GM23338 (cell line): Measurements from ENCODE around the gene ADSS1. TPM values are rescaled to one million over a fixed set of nuclear protein-coding genes. Genes with fewer than 3 reads are reported as not detected.
A peak's percentile ranks its signal among the peaks of the same experiment; 100 is the strongest.

Experiments used
- ATAC-seq: fragments of 200-7000 bp; cut with Tn5 transposase; 3 replicates; pipeline ENCODE4 v1.9.1; 2020
- DNase-seq: peaks from one replicate; pipeline ENCODE4 v3.0.0-alpha.2; 2015; ENCODE audit warnings: low spot score
- H2AFZ ChIP-seq: fragments of 200-600 bp; sonication (generic); 2 replicates; pipeline ENCODE4 v1.8.0; 2016; ENCODE audit warnings: antibody characterized with exemption, mild to moderate bottlenecking, moderate library complexity
- H3F3A ChIP-seq: fragments of 200-600 bp; sonication (generic); replicated peaks from 2 replicates; pipeline ENCODE4 v1.8.0; 2017; ENCODE audit warnings: antibody characterized with exemption, mixed run types, low read depth
- H3K27ac ChIP-seq: fragments of 200-600 bp; sonication (generic); 2 replicates; pipeline ENCODE4 v1.6.1; 2016; ENCODE audit warnings: low read depth
- H3K27me3 ChIP-seq: fragments of 200-600 bp; sonication (generic); 2 replicates; pipeline ENCODE4 v1.8.0; 2016; ENCODE audit warnings: mild to moderate bottlenecking, mixed run types, moderate library complexity; ENCODE audit not compliant: insufficient read depth
- H3K36me3 ChIP-seq: fragments of 200-600 bp; sonication (generic); 2 replicates; pipeline ENCODE4 v1.8.0; 2016; ENCODE audit warnings: mild to moderate bottlenecking; ENCODE audit not compliant: insufficient read depth
- H3K4me1 ChIP-seq: fragments of 200-600 bp; sonication (generic); 2 replicates; pipeline ENCODE4 v1.8.0; 2016; ENCODE audit warnings: mild to moderate bottlenecking, moderate library complexity; ENCODE audit not compliant: insufficient read depth
- H3K4me2 ChIP-seq: fragments of 200-600 bp; sonication (generic); 2 replicates; pipeline ENCODE4 v1.7.1; 2017; ENCODE audit warnings: mixed run types
- H3K4me3 ChIP-seq: fragments of 200-600 bp; sonication (generic); 2 replicates; pipeline ENCODE4 v1.6.1; 2016; ENCODE audit warnings: mixed run types
- H3K79me2 ChIP-seq: fragments of 200-600 bp; sonication (generic); replicated peaks from 2 replicates; pipeline ENCODE4 v1.8.0; 2017; ENCODE audit warnings: mild to moderate bottlenecking; ENCODE audit not compliant: insufficient read depth
- H3K9me2 ChIP-seq: fragments of 200-600 bp; sonication (generic); 2 replicates; pipeline ENCODE4 v1.8.0; 2017; ENCODE audit not compliant: insufficient read depth
- H4K20me1 ChIP-seq: fragments of 200-600 bp; sonication (generic); replicated peaks from 2 replicates; pipeline ENCODE4 v1.8.0; 2017; ENCODE audit warnings: mild to moderate bottlenecking; ENCODE audit not compliant: insufficient read depth
- H3K27ac Mint-ChIP-seq: 2 replicates; pipeline ENCODE4 v1.8.0; 2020; ENCODE audit warnings: inconsistent platforms, mild to moderate bottlenecking, moderate library complexity, mixed read lengths
- H3K27me3 Mint-ChIP-seq: 3 replicates; pipeline ENCODE4 v1.8.0; 2022; ENCODE audit warnings: low read depth, mild to moderate bottlenecking, moderate library complexity, mixed read lengths, inconsistent platforms; ENCODE audit not compliant: insufficient read depth, poor library complexity
- H3K36me3 Mint-ChIP-seq: 3 replicates; pipeline ENCODE4 v1.8.0; 2021; ENCODE audit warnings: low read depth, mild to moderate bottlenecking, inconsistent platforms, moderate library complexity, mixed read lengths
- H3K4me1 Mint-ChIP-seq: 3 replicates; pipeline ENCODE4 v1.8.0; 2020; ENCODE audit warnings: mild to moderate bottlenecking, inconsistent platforms, mixed read lengths
- H3K4me3 Mint-ChIP-seq: 3 replicates; pipeline ENCODE4 v1.8.0; 2021; ENCODE audit warnings: moderate library complexity, mild to moderate bottlenecking, inconsistent platforms, mixed read lengths
- H3K9me3 Mint-ChIP-seq: 3 replicates; pipeline ENCODE4 v1.8.0; 2020; ENCODE audit warnings: moderate library complexity, mild to moderate bottlenecking, inconsistent platforms, mixed read lengths
- EZH2 ChIP-seq: fragments of 200-600 bp; sonication (generic); IDR thresholded peaks from one replicate; pipeline ENCODE4 v1.8.0; 2017; ENCODE audit warnings: antibody characterized with exemption, mild to moderate bottlenecking, low read depth; ENCODE audit not compliant: unreplicated experiment
- POLR2AphosphoS5 ChIP-seq: IDR thresholded peaks from 2 replicates; pipeline ENCODE4 v1.6.1; 2016; ENCODE audit warnings: antibody characterized with exemption, low read depth
- ZNF114 ChIP-seq: fragments of 250-450 bp; sonication (Bioruptor Pico); IDR thresholded peaks from 2 replicates; pipeline ENCODE4 v1.5.0; 2020; ENCODE audit warnings: mild to moderate bottlenecking, moderate library complexity
- ZNF331 ChIP-seq: fragments of 250-450 bp; sonication (Bioruptor Pico); IDR thresholded peaks from 2 replicates; pipeline ENCODE4 v1.5.0; 2020; ENCODE audit warnings: low read depth, mild to moderate bottlenecking, moderate library complexity
- long read RNA-seq: library from polyadenylated mRNA; unstranded; transcript quantifications from one replicate; pipeline ENCODE4 v2.0.0, GENCODE V29; 2020; ENCODE audit not compliant: unreplicated experiment
- polyA plus RNA-seq: library from polyadenylated mRNA; unstranded; fragments of >200 nt; fragmentation: Nextera tagmentation; extraction: Ambion mirVana; gene quantifications from 2 replicates; pipeline ENCODE4 v1.2.1, GENCODE V29; 2016
- total RNA-seq: library from RNA; depleted of rRNA; stranded (reverse); fragments of >200 nt; shearing (Covaris generic); gene quantifications from 2 replicates; pipeline ENCODE4 v1.2.3, GENCODE V29; 2014; rRNA removed
- TF ChIP-seq, protein P1 (sequence below), 2 experiments: fragments of 200-600 bp in 1 of 2; sonication (generic) in 1 of 2; conservative IDR thresholded peaks; 2 replicates each; pipeline versions ENCODE4 v1.5.1 to v1.6.1; 2016 to 2017; ENCODE audit warnings: antibody characterized with exemption in 2 of 2, low read depth in 2 of 2, mild to moderate bottlenecking in 2 of 2, moderate library complexity in 1 of 2
- TF ChIP-seq, protein P2 (sequence below): fragments of 250-450 bp; sonication (Bioruptor Pico); IDR thresholded peaks from 2 replicates; pipeline ENCODE4 v1.5.0; 2020; ENCODE audit warnings: mild to moderate bottlenecking, moderate library complexity

ADSS1 gene
- total RNA-seq = 4.3 and 11.6 TPM in 2 replicates
- polyA plus RNA-seq = 9.5 and 12.4 TPM in 2 replicates
- long read RNA-seq, transcript ADSSL1-201 (13 exons, 1,766 nt) = major isoform, 10 of 12 reads
- long read RNA-seq, partial matches to known transcripts = 0 of 12 reads
- long read RNA-seq, other reads (novel, unspliced or antisense) = 2 of 12 reads

DNA sequence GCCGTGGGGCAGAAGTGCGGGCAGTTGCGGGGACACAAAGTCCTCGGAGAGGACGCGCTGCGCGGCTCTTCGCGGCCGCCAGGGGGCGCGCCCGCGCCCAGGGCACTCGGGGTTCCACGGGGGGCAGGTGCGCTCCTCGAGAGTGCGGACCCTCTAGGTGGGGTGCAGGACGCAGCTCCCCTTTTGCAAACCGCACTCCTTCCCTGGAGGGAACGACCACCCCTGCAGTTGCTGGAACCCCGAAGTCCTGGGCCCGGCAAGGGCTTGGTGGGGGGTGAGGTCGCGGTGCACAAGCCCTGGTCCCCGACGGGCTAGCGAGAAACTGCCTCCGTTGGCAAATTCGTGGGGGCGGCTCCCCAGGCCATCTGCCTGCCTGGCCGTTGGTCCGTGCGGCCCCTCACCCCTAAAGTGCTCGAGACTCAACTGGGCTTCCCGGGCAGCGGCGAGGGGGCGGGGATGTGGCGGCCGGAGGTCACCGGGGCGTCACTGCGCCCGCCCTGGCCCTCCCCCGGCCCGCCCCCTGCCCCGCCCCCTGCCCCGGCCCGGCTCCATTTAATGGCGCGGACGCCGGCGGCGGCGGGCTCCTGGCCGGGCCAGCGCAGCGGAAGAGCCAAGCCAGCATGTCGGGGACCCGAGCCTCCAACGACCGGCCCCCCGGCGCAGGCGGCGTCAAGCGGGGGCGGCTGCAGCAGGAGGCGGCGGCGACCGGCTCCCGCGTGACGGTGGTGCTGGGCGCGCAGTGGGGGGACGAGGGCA is at the start of gene ADSS1:
ADSS1 (plus strand) TSS at position 579 of the 756 bp plus-strand sequence; CDS start at position 621, 42 bp downstream.
- Histone ChIP-seq H3K4me1 (peaks cover 10% of the 10 kb centered on the region; the same call in 1 of the 2 replicates), H3K4me2 (peak within 1 kb of the TSS; percentile 83), H3K27me3 (no peaks in the 10 kb centered on the region), H4K20me1 (no peaks in the 10 kb centered on the region), H2AFZ (peak within 1 kb of the TSS; percentile 89; the same call in 1 of the 2 replicates), H3K9me2 (no peaks in the 10 kb centered on the region), H3K79me2 (no peaks in the 10 kb centered on the region), H3K27ac (no peak within 1 kb of the TSS), H3F3A (no peaks in the 10 kb centered on the region; the same call in 1 of the 2 replicates), H3K36me3 (no peaks in the 10 kb centered on the region), H3K4me3 (peak within 1 kb of the TSS; percentile 62)
- no peaks in the 10 kb centered on the region; the same call in 2 of the 3 replicates for H3K36me3 Mint-ChIP-seq
- H3K4me3 Mint-ChIP-seq = peak within 1 kb of the TSS; percentile 75
- TF ChIP-seq EZH2 (no peak), POLR2AphosphoS5 (peak; percentile 52), ZNF331 (CRISPR knock-in tag) (no peak), ZNF114 (CRISPR knock-in tag) (no peak)
- TF ChIP-seq, protein P1, sequence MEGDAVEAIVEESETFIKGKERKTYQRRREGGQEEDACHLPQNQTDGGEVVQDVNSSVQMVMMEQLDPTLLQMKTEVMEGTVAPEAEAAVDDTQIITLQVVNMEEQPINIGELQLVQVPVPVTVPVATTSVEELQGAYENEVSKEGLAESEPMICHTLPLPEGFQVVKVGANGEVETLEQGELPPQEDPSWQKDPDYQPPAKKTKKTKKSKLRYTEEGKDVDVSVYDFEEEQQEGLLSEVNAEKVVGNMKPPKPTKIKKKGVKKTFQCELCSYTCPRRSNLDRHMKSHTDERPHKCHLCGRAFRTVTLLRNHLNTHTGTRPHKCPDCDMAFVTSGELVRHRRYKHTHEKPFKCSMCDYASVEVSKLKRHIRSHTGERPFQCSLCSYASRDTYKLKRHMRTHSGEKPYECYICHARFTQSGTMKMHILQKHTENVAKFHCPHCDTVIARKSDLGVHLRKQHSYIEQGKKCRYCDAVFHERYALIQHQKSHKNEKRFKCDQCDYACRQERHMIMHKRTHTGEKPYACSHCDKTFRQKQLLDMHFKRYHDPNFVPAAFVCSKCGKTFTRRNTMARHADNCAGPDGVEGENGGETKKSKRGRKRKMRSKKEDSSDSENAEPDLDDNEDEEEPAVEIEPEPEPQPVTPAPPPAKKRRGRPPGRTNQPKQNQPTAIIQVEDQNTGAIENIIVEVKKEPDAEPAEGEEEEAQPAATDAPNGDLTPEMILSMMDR (conservative IDR thresholded peaks at IDR 0.05; ENCODE audit: low read depth in 2 of 2) = peak; percentile 77 to 81
- TF ChIP-seq, protein P2, sequence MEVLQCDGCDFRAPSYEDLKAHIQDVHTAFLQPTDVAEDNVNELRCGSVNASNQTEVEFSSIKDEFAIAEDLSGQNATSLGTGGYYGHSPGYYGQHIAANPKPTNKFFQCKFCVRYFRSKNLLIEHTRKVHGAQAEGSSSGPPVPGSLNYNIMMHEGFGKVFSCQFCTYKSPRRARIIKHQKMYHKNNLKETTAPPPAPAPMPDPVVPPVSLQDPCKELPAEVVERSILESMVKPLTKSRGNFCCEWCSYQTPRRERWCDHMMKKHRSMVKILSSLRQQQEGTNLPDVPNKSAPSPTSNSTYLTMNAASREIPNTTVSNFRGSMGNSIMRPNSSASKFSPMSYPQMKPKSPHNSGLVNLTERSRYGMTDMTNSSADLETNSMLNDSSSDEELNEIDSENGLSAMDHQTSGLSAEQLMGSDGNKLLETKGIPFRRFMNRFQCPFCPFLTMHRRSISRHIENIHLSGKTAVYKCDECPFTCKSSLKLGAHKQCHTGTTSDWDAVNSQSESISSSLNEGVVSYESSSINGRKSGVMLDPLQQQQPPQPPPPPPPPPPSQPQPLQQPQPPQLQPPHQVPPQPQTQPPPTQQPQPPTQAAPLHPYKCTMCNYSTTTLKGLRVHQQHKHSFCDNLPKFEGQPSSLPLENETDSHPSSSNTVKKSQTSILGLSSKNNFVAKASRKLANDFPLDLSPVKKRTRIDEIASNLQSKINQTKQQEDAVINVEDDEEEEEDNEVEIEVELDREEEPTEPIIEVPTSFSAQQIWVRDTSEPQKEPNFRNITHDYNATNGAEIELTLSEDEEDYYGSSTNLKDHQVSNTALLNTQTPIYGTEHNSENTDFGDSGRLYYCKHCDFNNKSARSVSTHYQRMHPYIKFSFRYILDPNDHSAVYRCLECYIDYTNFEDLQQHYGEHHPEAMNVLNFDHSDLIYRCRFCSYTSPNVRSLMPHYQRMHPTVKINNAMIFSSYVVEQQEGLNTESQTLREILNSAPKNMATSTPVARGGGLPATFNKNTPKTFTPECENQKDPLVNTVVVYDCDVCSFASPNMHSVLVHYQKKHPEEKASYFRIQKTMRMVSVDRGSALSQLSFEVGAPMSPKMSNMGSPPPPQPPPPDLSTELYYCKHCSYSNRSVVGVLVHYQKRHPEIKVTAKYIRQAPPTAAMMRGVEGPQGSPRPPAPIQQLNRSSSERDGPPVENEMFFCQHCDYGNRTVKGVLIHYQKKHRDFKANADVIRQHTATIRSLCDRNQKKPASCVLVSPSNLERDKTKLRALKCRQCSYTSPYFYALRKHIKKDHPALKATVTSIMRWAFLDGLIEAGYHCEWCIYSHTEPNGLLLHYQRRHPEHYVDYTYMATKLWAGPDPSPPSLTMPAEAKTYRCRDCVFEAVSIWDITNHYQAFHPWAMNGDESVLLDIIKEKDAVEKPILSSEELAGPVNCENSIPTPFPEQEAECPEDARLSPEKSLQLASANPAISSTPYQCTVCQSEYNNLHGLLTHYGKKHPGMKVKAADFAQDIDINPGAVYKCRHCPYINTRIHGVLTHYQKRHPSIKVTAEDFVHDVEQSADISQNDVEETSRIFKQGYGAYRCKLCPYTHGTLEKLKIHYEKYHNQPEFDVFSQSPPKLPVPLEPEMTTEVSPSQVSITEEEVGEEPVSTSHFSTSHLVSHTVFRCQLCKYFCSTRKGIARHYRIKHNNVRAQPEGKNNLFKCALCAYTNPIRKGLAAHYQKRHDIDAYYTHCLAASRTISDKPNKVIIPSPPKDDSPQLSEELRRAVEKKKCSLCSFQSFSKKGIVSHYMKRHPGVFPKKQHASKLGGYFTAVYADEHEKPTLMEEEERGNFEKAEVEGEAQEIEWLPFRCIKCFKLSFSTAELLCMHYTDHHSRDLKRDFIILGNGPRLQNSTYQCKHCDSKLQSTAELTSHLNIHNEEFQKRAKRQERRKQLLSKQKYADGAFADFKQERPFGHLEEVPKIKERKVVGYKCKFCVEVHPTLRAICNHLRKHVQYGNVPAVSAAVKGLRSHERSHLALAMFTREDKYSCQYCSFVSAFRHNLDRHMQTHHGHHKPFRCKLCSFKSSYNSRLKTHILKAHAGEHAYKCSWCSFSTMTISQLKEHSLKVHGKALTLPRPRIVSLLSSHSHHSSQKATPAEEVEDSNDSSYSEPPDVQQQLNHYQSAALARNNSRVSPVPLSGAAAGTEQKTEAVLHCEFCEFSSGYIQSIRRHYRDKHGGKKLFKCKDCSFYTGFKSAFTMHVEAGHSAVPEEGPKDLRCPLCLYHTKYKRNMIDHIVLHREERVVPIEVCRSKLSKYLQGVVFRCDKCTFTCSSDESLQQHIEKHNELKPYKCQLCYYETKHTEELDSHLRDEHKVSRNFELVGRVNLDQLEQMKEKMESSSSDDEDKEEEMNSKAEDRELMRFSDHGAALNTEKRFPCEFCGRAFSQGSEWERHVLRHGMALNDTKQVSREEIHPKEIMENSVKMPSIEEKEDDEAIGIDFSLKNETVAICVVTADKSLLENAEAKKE = 0 out of 2 replicates have a peak, but pooled peaks have one; percentile 15
- peaks cover 7% of the 10 kb centered on the region; the same call in 2 of the 3 replicates for H3K4me1 Mint-ChIP-seq
- peak; percentile 78 for DNase-seq
- H3K9me3 Mint-ChIP-seq = peaks cover under 1% of the 10 kb centered on the region; the same call in 2 of the 3 replicates
- peak; percentile 52 for ATAC-seq
- no peak within 1 kb of the TSS for H3K27ac Mint-ChIP-seq
- peaks cover 10% of the 10 kb centered on the region for H3K27me3 Mint-ChIP-seq
